Naive thymus-derived CD8-positive, alpha-beta T cell (primary cell): ENCODE measurements around the gene RTN4RL2. TPM values are rescaled to one million over a fixed set of nuclear protein-coding genes. Genes with fewer than 3 reads are reported as not detected.
A peak's percentile ranks its signal among the peaks of the same experiment; 100 is the strongest.

Source experiments
- ATAC-seq, 2 donors: fragments of 150-1000 bp; cut with Tn5 transposase in 1 of 2; sonication (Bioruptor Pico), chemical (Tn5 transposase) in 1 of 2; 1 replicate in 1 of 2; 2 replicates in 1 of 2; pipeline ENCODE4 v1.10.0; 2021; ENCODE audit warnings: mild to moderate bottlenecking in 2 of 2, moderate library complexity in 2 of 2
- POLR2A ChIA-PET: fragments of 350-600 bp; sonication (Branson Sonifier 250); formaldehyde crosslinking; loops from one replicate; lab custom pipeline; 2021; ENCODE audit warnings: antibody characterized with exemption; lab: Charles Lee
- DNase-seq, 10 donors: peaks; one replicate each; pipeline versions ENCODE4 v3.0.0 to v3.0.0-alpha.2; 2020 to 2022
- H3K27ac Mint-ChIP-seq, 10 donors: one replicate each; pipeline ENCODE4 v1.8.0; 2020 to 2022; ENCODE audit warnings: mild to moderate bottlenecking in 10 of 10, mixed read lengths in 10 of 10, moderate library complexity in 4 of 10, inconsistent platforms in 1 of 10
- H3K27me3 Mint-ChIP-seq, 5 donors: one replicate each; pipeline ENCODE4 v1.8.0; 2021 to 2022; ENCODE audit warnings: mixed read lengths in 5 of 5
- H3K36me3 Mint-ChIP-seq, 3 donors: one replicate each; pipeline ENCODE4 v1.8.0; 2020 to 2022; ENCODE audit warnings: mixed read lengths in 3 of 3, mild to moderate bottlenecking in 2 of 3, inconsistent platforms in 1 of 3
- H3K4me1 Mint-ChIP-seq, 4 donors: one replicate each; pipeline ENCODE4 v1.8.0; 2021 to 2022; ENCODE audit warnings: mixed read lengths in 4 of 4
- H3K4me3 Mint-ChIP-seq, 10 donors: one replicate each; pipeline ENCODE4 v1.8.0; 2020 to 2022; ENCODE audit warnings: mild to moderate bottlenecking in 10 of 10, mixed read lengths in 10 of 10, moderate library complexity in 6 of 10, inconsistent platforms in 1 of 10
- H3K9me3 Mint-ChIP-seq, 9 donors: one replicate each; pipeline ENCODE4 v1.8.0; 2020 to 2022; ENCODE audit warnings: mixed read lengths in 9 of 9, mild to moderate bottlenecking in 3 of 9, inconsistent platforms in 1 of 9, moderate library complexity in 1 of 9
- polyA plus RNA-seq, 3 donors: library from polyadenylated mRNA; unstranded; fragments of 300-500 nt; fragmentation: Illumina TruSeq; gene quantifications; one replicate each; pipeline ENCODE4 v1.2.3, GENCODE V29; 2021
- total RNA-seq, 8 experiments: library from RNA in 2 of 8; stranded (reverse) in 2 of 8; gene quantifications; one replicate each; pipeline ENCODE4 v1.2.3 and lab custom pipeline; 2021 to 2026

Gene RTN4RL2
- total and polyA plus RNA-seq, 5 experiments from 2014 or later: 0.09 to 0.21 TPM; not detected in 3

DNA sequence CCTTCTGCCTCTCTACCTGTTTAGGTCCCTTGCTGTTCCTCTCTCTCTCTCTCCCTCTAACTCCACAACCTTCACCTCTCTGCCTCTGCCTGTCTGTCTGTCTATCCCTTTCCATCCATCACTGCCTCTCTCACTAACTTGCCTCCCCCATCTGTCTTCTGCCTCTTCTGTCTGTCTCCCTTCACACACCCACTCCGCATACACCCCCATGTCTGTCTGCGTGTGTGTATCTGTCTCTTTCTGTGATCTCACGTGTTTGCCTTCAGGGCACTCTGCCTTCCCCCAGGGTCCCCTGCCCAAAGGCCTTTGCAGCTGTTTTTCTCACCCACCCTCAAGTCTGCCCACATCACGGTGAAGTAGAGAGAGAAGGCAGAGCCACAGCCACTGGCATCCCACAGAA is 7.9 kb downstream of the RTN4RL2 start:
- Mint-ChIP-seq H3K27me3 (no peaks in the 10 kb centered on the region), H3K9me3 (no peaks in the 10 kb centered on the region), H3K4me3 (no peak overlapping the region), H3K36me3 (peaks cover 0 to 3% (median 0%) of the 10 kb centered on the region in 3 donors), H3K4me1 (peaks cover 3 to 7% (median 4%) of the 10 kb centered on the region in 4 donors), H3K27ac (peak overlapping the region in 2 of 10 donors; percentile 20 to 54)
- ATAC-seq (no peak), DNase-seq (no peak)
- POLR2A ChIA-PET: no interaction called here

GRCh38 chr11:57469268-57469667 is 8.9 kb downstream of the RTN4RL2 start:
- POLR2A ChIA-PET: no interaction called here
- Mint-ChIP-seq H3K27me3 (no peaks in the 10 kb centered on the region), H3K4me3 (no peak overlapping the region), H3K4me1 (peaks cover 10 to 14% (median 13%) of the 10 kb centered on the region in 4 donors), H3K9me3 (no peaks in the 10 kb centered on the region), H3K27ac (no peak overlapping the region), H3K36me3 (peaks cover 0 to 3% (median 0%) of the 10 kb centered on the region in 3 donors)
- ATAC-seq (no peak), DNase-seq (no peak)

GRCh38 chr11:57471496-57471895 is 11.2 kb downstream of the RTN4RL2 start:
- no peaks in the 10 kb centered on the region for H3K9me3 Mint-ChIP-seq
- no peak overlapping the region for H3K4me3 Mint-ChIP-seq
- peaks cover 0 to 3% (median 0%) of the 10 kb centered on the region in 3 donors for H3K36me3 Mint-ChIP-seq
- no peaks in the 10 kb centered on the region for H3K27me3 Mint-ChIP-seq
- DNase-seq (peak in 1 of 10 donors; percentile 58), ATAC-seq (no peak)
- peak overlapping the region in 2 of 10 donors; percentile 48 to 64 for H3K27ac Mint-ChIP-seq
- H3K4me1 Mint-ChIP-seq: peaks cover 16 to 35% (median 32%) of the 10 kb centered on the region in 4 donors
- POLR2A ChIA-PET: no interaction called here

- ATAC-seq (no peak), DNase-seq (peak in 1 of 10 donors; percentile 58)
- no peaks in the 10 kb centered on the region for H3K9me3 Mint-ChIP-seq
- H3K4me3 Mint-ChIP-seq: peak overlapping the region in 6 of 10 donors; percentile 26 to 86 (median 60)
- H3K27ac Mint-ChIP-seq: peak overlapping the region in 4 of 10 donors; percentile 39 to 74 (median 61)
- peaks cover 0 to 1% (median 0%) of the 10 kb centered on the region in 5 donors for H3K27me3 Mint-ChIP-seq
- peaks cover 14 to 45% (median 36%) of the 10 kb centered on the region in 4 donors for H3K4me1 Mint-ChIP-seq
- POLR2A ChIA-PET: interaction anchor here (0.6 to 2.8 kb wide), 4 partner anchors 13 to 113 kb away, joined by 3 to 16 read pairs (median 6); partner anchors contain the start of genes RTN4RL2, SLC43A1 and TIMM10
- no peaks in the 10 kb centered on the region for H3K36me3 Mint-ChIP-seq
Measured at GRCh38 chr11:57473285-57473841, 13.0 kb downstream of the RTN4RL2 start.

DNA sequence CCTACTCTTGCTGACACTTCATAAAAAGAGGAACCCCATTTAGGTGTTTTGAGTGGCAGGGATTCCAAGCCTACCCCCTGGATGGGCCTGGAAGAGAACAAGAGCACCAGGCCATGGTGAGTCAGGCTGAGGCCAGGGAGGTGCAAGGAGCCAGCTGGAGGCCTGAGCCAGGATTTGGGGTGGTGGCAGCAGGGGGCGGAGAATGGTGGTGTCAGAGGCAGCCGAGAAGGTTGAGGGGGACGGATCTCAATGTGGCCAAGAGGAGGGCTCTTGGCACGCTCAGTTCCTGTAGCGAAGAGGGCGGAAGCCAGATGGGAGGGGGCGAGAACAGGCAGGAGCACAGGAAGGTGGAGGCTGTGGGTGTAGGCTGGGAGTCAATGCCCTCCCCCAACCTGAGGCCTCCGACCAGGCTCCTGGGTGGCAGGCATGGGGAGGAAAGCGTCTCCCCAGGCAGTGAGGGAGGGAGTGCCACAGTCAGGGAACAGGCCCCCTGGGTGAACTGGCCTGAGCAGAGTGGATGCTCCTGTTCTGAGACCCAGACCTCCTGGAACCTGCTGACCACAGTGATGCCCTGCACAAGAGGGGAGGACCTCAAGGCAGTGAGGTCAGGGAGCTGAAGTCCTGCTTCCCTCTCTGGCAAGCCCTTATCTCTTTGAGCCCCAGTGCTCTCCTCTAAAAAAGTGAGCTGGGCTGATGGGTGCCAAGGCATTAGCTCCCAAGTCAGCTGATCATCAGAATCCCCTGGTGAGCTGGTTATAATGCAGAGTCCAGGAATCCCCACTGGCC is 13.9 kb downstream of the RTN4RL2 start:
- Mint-ChIP-seq H3K4me1 (peaks cover 16 to 45% (median 36%) of the 10 kb centered on the region in 4 donors), H3K4me3 (peak overlapping the region; percentile 58 to 86 (median 78)), H3K27ac (peak overlapping the region; percentile 61 to 86 (median 79)), H3K9me3 (no peaks in the 10 kb centered on the region), H3K27me3 (peaks cover 0 to 1% (median 0%) of the 10 kb centered on the region in 5 donors), H3K36me3 (no peaks in the 10 kb centered on the region)
- DNase-seq (peak in 8 of 10 donors; percentile 26 to 82 (median 46)), ATAC-seq (peak; percentile 59 to 81)
- POLR2A ChIA-PET: interaction anchor here (0.7 to 2.8 kb wide), 4 partner anchors 13 to 267 kb away, joined by 4 to 16 read pairs (median 7); partner anchors contain the start of genes RTN4RL2, SELENOH and TIMM10

DNA sequence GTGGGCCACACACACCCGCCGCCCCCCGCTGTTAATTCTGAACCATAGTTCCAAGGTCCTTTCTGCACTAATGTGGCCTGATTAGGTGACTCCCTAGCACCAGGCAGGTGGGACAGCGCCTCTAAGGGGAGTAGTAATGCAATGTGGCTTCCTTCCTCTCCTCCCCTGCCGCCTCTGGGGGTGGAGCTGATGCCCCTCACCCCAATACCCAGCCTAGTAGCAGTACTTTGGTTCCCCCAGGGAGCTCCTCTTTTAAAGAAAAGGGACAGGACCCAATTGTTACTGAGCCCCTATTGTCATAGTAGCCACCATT is 14.4 kb downstream of the RTN4RL2 start:
- Mint-ChIP-seq H3K36me3 (no peaks in the 10 kb centered on the region), H3K27me3 (peaks cover 0 to 1% (median 0%) of the 10 kb centered on the region in 5 donors), H3K27ac (peak overlapping the region in 5 of 10 donors; percentile 34 to 72 (median 65)), H3K4me1 (peaks cover 17 to 45% (median 36%) of the 10 kb centered on the region in 4 donors), H3K9me3 (no peaks in the 10 kb centered on the region), H3K4me3 (peak overlapping the region in 9 of 10 donors; percentile 39 to 86 (median 73))
- POLR2A ChIA-PET: interaction anchor here (0.7 to 2.8 kb wide), 4 partner anchors 17 to 266 kb away, joined by 3 to 8 read pairs (median 5); partner anchors contain the start of genes SELENOH and TIMM10
- DNase-seq: no peak
- ATAC-seq: peak in 1 of 2 donors; percentile 15

DNA sequence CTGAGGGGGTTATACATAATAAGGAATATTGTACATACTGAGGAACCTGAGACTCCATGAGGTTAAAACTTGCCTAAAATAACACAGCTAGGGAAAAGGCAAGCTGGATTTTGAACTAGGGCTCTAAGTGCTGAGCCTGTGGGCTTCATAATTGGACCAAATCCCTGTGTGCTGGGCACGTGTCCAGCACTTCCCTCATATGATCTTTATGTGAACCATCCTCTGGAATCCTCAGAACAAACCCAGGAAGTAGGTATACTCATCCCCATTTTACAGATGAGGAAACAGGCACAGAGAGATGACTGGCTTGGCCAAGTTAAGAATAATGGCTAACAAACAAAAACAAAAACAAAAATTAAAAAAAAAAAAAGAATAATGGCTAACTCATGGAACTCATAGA is 14.9 kb downstream of the RTN4RL2 start:
- DNase-seq: no peak
- Mint-ChIP-seq H3K36me3 (no peaks in the 10 kb centered on the region), H3K4me3 (peak overlapping the region; percentile 53 to 86 (median 77)), H3K27me3 (peaks cover 0 to 1% (median 0%) of the 10 kb centered on the region in 5 donors), H3K9me3 (no peaks in the 10 kb centered on the region), H3K4me1 (peaks cover 19 to 47% (median 38%) of the 10 kb centered on the region in 4 donors), H3K27ac (peak overlapping the region in 2 of 10 donors; percentile 37 to 71)
- POLR2A ChIA-PET: interaction anchor here (0.7 to 2.8 kb wide), 4 partner anchors 18 to 266 kb away, joined by 3 to 8 read pairs (median 5); partner anchors contain the start of genes SELENOH and TIMM10
- ATAC-seq: no peak

DNA sequence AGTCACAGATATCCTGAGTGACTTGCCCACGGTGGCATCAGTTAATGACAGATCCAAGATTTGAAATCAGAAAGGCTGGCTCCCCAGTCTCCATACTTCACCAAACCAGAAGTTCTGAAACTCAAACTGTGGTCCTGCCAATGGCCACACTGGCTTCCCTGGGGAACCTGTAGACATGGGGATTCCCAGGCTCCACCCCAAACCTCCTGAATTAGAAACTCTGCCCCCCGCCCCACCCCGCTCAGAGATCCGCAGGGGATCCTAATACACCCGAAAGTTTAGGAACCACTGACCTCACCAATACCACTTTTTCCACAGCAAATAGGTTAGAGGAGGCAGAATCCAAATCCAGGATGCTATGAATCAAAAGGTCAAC is 15.3 kb downstream of the RTN4RL2 start:
- POLR2A ChIA-PET: interaction anchor here (1.5 kb wide), 1 partner anchor 18 kb away, joined by 8 read pairs; no protein-coding TSS in a partner anchor
- DNase-seq (peak in 1 of 10 donors; percentile 18), ATAC-seq (no peak)
- peaks cover 21 to 51% (median 40%) of the 10 kb centered on the region in 4 donors for H3K4me1 Mint-ChIP-seq
- H3K36me3 Mint-ChIP-seq: no peaks in the 10 kb centered on the region
- peak overlapping the region in 6 of 10 donors; percentile 20 to 70 (median 45) for H3K27ac Mint-ChIP-seq
- H3K9me3 Mint-ChIP-seq: no peaks in the 10 kb centered on the region
- H3K4me3 Mint-ChIP-seq: peak overlapping the region; percentile 74 to 86 (median 80)
- H3K27me3 Mint-ChIP-seq: peaks cover 0 to 1% (median 0%) of the 10 kb centered on the region in 5 donors

DNA sequence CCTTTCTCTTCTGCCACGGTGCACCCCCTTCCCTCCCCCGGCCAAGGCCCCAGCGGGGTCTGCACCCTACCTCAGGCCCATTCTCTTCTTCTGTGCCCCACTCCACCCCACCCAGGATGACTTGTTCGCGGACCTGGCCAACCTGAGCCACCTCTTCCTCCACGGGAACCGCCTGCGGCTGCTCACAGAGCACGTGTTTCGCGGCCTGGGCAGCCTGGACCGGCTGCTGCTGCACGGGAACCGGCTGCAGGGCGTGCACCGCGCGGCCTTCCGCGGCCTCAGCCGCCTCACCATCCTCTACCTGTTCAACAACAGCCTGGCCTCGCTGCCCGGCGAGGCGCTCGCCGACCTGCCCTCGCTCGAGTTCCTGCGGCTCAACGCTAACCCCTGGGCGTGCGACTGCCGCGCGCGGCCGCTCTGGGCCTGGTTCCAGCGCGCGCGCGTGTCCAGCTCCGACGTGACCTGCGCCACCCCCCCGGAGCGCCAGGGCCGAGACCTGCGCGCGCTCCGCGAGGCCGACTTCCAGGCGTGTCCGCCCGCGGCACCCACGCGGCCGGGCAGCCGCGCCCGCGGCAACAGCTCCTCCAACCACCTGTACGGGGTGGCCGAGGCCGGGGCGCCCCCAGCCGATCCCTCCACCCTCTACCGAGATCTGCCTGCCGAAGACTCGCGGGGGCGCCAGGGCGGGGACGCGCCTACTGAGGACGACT is 15.9 kb downstream of the RTN4RL2 start:
- Mint-ChIP-seq H3K27me3 (peaks cover 0 to 3% (median 0%) of the 10 kb centered on the region in 5 donors), H3K36me3 (no peaks in the 10 kb centered on the region), H3K27ac (peak overlapping the region in 6 of 10 donors; percentile 20 to 70 (median 45)), H3K4me3 (peak overlapping the region; percentile 74 to 88 (median 82)), H3K9me3 (no peaks in the 10 kb centered on the region), H3K4me1 (peaks cover 21 to 51% (median 41%) of the 10 kb centered on the region in 4 donors)
- DNase-seq: peak in 6 of 10 donors; percentile 28 to 58 (median 34)
- ATAC-seq: peak; percentile 50 to 69
- POLR2A ChIA-PET: interaction anchor here (0.6 to 1.5 kb wide), 5 partner anchors 19 to 140 kb away, joined by 3 to 8 read pairs (median 3); partner anchors contain the start of gene SSRP1

GRCh38 chr11:57476757-57477506 is 16.6 kb downstream of the RTN4RL2 start:
- POLR2A ChIA-PET: interaction anchor here (0.6 to 1.5 kb wide), 5 partner anchors 19 to 141 kb away, joined by 3 to 8 read pairs (median 3); partner anchors contain the start of gene SSRP1
- Mint-ChIP-seq H3K4me3 (peak overlapping the region; percentile 63 to 88 (median 82)), H3K36me3 (peaks cover 0 to 2% (median 0%) of the 10 kb centered on the region in 3 donors), H3K4me1 (peaks cover 22 to 55% (median 42%) of the 10 kb centered on the region in 4 donors), H3K27me3 (peaks cover 0 to 4% (median 0%) of the 10 kb centered on the region in 5 donors), H3K27ac (peak overlapping the region in 8 of 10 donors; percentile 20 to 86 (median 68)), H3K9me3 (no peaks in the 10 kb centered on the region)
- DNase-seq (peak in 3 of 10 donors; percentile 30 to 39 (median 31)), ATAC-seq (peak; percentile 54 to 59)
